GM12891 (cell line): Measurements from ENCODE around the gene LILRB3.

Experiments used
- PAX5 ChIP-seq: IDR thresholded peaks from 2 replicates; pipeline ENCODE4 v1.6.1; 2011; ENCODE audit warnings: low read length, moderate library complexity, mild to moderate bottlenecking; ENCODE audit not compliant: insufficient read depth, severe bottlenecking
- POLR2A ChIP-seq: IDR thresholded peaks from 2 replicates; pipeline ENCODE4 v1.6.1; 2011; ENCODE audit warnings: low read depth, low read length, control low read depth
- POLR2AphosphoS5 ChIP-seq: IDR thresholded peaks from 2 replicates; pipeline ENCODE4 v1.6.1; 2011; ENCODE audit warnings: low read depth, low read length, control low read depth
- SPI1 ChIP-seq: IDR thresholded peaks from 2 replicates; pipeline ENCODE4 v1.6.1; 2011; ENCODE audit warnings: low read depth, low read length, control low read depth
- TAF1 ChIP-seq: IDR thresholded peaks from 2 replicates; pipeline ENCODE4 v1.6.1; 2011; ENCODE audit warnings: low read depth, low read length, control low read depth

- no peak for TF ChIP-seq POLR2AphosphoS5
- TF ChIP-seq PAX5 = no peak
- TF ChIP-seq POLR2A = no peak
- no peak for TF ChIP-seq TAF1
- TF ChIP-seq SPI1 = no peak
These were observed 29.8 kb downstream of the LILRB3 start for GRCh38 chr19:54193011-54193410.
